ENCODE results near the gene RNF130.

- TF ChIP-seq CTCF (IDR thresholded peaks at IDR 0.05 in 4 of 5, conservative IDR thresholded peaks at IDR 0.05 in 1 of 5) (no peak), POLR2A (IDR thresholded peaks at IDR 0.05) (no peak)
These were observed 6.2 kb upstream of the RNF130 start for GRCh38 chr5:180077594-180078284.

All from gastrocnemius medialis (tissue), 4 donors.